PC-9 (cell line): ENCODE data around the gene SH3BP4.

ENCODE experiments used
- EZH2 ChIP-seq: fragments of 200-600 bp; sonication (generic); IDR thresholded peaks from 2 replicates; pipeline ENCODE4 v1.8.0; 2017; ENCODE audit warnings: antibody characterized with exemption, low read depth
- TF ChIP-seq, protein P1 (sequence below): fragments of 200-600 bp; sonication (generic); conservative IDR thresholded peaks from 2 replicates; pipeline ENCODE4 v1.6.1; 2017; ENCODE audit warnings: mixed run types, antibody characterized with exemption, mild to moderate bottlenecking, moderate library complexity

DNA sequence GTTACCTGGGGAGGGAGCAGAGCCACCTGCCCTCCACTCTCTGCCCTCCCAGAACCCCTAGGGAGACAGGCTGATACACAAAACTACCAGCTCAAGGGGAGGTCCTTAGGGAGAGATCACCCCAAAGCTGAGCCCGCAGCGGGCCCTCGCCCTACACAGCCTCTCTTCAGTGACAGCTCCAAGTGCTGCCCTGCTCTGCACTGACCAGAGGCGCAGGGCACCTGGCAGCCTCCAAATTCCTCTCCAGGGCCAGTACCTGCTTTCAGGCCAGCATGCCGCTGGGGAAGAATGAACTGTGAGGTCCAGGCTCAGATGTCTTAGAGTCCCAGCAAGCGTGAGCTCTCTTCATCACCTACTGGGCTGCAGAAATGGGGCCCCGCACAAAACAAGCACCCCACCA lies 11.3 kb upstream of the SH3BP4 start:
- TF ChIP-seq, protein P1, sequence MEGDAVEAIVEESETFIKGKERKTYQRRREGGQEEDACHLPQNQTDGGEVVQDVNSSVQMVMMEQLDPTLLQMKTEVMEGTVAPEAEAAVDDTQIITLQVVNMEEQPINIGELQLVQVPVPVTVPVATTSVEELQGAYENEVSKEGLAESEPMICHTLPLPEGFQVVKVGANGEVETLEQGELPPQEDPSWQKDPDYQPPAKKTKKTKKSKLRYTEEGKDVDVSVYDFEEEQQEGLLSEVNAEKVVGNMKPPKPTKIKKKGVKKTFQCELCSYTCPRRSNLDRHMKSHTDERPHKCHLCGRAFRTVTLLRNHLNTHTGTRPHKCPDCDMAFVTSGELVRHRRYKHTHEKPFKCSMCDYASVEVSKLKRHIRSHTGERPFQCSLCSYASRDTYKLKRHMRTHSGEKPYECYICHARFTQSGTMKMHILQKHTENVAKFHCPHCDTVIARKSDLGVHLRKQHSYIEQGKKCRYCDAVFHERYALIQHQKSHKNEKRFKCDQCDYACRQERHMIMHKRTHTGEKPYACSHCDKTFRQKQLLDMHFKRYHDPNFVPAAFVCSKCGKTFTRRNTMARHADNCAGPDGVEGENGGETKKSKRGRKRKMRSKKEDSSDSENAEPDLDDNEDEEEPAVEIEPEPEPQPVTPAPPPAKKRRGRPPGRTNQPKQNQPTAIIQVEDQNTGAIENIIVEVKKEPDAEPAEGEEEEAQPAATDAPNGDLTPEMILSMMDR = no peak
- TF ChIP-seq EZH2 = no peak
